ENCODE results near the gene ZNF618.
"Not testable (repeated sequence)": the region's sequence is repeated elsewhere in the genome, so short reads cannot be mapped to it uniquely, and the experiment has no call there.

ZNF618 gene

DNA sequence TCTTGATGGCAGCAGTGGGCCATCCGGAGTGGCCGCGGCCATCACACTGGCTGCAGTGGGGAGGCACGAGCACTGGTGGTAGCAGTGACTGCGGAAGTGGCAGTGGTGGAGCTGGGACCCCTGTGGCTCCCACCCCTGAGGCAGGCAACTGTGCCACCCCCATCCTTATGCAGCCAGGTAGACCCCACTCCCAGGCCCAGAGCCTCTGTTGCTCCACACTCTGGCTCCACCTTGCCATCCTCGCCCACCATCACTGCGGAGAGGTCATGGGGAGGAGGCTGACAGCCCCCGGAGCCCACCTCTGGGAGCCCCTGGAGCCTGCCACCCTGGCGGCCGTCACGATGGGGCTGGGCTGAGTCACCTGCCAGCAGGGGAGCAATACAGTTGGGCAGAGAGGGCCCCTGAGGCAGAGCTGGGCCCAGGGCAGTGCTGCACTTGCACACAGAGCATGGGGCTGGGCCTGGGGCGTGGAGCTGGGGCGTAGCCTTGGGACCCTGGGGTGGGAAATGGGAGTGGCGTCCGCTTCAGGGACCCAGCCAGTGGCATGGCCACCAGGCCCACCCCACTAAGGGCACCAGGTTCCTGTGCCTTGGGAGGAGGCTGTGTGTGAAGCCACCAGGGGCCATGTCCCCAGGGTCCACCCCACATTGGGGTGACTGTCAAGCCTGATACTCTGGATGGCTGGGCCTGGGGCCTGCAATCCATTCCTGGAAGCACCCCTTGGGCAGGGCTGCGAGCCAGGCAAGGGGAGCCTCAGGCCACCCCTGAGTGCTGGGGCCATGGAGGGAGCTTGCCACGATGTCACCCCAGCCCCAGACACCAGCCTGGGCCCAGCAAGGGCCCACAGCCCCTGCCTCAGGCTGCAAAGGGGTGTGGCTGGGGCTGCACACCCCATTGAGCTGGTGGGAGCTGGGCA is 194.3 kb downstream of the ZNF618 start:
- no peak for DNase-seq

DNA sequence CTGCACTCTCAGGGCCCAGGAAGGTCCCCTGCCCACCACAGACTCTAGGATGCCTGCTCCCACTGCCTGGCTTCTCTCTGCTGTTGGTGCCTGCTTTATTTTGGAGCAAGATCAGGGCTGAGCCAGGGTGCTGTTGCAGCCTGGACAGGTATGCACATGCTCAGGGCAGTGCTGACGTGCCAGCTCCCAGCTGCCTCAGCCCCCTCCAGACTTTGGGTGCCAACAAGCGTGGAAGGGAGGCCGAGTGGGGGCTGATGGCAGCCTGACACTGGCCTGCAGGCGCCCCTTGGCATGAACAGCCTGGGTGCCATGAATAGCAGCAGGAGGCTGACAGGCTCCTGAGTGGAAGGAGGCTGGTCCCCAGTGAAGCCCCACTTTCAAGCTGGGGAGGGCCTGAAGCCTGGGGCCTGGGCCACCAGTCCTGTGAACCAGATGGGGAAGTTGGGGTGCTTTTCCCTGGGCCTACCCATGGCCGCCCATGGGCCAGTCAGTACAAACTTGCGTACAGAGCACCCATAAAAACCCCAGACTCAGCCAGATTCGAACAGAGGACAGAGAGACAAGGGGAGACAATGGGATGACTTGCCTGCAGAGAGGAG is 195.2 kb downstream of the ZNF618 start:
- DNase-seq = no peak

GRCh38 chr9:114072184-114073140 is 196.4 kb downstream of the ZNF618 start:
- no peak for DNase-seq

DNA sequence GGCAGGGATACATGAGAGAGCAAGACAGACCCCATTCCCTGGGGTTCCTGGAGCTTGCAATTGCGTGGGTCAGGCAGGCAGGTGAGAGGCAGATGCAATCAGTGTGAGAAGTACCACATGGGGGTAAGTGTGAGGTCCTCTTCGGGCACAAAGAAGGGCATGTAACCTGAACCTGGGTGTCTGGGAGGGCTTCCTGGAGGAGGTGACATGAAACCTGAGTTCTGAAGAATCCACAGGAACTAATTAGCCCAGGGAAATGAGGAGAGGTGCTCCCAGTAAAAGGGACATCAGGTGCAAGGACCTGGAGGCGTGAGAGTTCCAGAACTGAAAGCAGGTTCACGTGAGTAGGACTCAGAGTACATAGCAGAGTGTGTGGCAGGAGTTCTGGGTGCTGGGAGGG is 199.5 kb downstream of the ZNF618 start:
- DNase-seq = no peak

GRCh38 chr9:114076237-114077161 is 200.4 kb downstream of the ZNF618 start:
- no peak for DNase-seq

GRCh38 chr9:114077162-114077837 is 201.2 kb downstream of the ZNF618 start:
- DNase-seq = no peak

DNA sequence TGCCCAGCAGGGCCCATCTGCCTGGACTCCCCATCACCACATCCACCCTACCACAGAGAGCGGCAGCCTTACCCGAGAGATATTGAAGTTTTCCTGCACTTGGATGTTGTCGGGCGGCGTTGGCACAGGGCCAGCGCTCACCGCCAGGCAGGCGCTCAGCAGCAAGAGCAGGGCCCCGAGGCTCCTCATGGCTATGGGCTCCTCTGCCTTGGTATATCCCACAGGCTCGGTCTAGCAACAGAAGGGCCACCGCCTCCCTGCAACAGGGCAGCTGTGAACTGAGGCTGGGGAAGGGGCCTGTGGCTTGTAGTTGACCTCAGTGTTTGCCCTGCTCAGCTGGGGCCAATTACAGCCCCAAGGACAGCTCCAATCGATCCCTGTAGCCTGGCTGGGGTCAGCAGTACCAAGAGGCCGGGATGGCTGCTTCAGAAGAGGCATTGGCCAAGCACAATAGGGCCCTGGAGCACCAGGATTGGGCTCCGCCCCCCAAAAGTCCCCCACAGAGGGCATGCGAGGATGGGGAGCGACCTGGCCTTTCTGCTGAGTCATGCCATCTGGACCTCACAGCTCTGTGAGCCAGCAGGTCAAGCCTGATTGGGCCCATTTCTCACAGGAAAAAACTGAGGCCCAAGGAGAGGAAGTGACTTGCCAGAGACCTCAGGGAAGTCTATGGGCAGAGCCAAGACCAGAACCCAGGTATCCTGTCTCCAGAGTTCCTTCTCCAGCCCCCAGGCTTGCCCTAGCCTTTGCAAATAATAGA is 202.1 kb downstream of the ZNF618 start, which contains the start of gene AMBP:
TSS of gene AMBP (minus strand) at position 280 of the 760 bp plus-strand sequence. CDS start at position 189, 91 bp downstream.
- DNase-seq = no peak

GRCh38 chr9:114078781-114079156 is 202.7 kb downstream of the ZNF618 start:
- no peak for DNase-seq

DNA sequence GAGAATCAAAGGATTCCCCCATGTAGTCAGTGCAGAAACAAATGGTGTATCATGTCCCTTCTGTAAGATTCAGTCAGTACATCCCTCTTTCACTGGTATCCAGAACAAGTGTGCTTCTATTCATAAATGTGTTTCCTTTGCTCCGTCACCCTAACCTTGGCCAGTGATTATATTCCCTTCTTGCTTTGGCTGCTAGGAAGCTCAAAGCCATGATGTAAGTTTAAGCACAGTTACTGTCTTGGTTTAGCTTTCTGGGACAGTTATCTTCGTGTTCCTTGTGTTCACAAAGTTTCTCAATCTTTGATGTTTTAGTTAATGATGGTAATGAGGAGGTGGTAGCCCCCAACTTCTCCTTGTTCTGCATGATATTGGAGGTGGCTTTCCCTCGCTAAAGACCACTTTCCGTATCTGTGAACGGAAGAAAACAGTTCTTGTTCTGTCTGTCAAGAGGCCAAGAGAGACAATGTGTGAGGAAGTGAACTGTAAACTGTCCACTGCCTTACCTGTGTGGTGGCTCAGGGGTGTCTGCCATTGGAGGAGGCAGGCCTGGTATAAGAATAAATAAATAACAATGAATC is 204.2 kb downstream of the ZNF618 start:
- no peak for DNase-seq

DNA sequence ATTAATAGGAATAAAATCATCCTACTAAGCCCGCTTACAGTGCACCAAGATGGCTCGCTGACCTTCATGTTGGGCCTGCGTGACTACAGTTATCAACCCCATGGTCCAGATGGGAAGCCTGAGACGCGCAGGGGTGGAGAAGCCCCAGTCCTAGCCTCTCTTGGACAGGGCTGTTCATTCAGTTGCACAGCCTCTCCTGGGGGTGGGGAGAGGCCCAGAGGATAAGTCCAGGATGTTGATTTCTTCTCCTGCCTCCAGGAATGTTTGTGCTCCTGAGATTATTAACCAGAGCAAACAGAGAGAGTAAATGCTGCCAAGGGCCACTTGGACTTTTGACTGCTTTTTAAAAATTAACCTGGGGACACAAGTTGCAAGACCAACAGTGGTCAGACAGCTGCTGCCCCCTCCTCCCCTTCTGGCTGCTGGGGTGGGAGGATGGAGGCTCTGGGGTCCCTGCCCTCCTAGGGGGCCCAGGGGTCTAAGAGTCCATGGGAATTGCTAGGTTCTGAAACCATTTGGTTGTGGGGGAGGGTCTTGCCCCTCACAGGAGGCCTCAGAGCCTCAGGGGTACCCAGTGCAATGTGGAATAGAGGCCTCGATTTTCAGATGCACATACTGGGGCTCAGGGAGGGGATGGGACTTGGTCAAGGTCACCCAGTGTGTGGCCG is 204.8 kb downstream of the ZNF618 start:
- no peak for DNase-seq

GRCh38 chr9:114081441-114082016 is 205.4 kb downstream of the ZNF618 start:
- DNase-seq = no peak

DNA sequence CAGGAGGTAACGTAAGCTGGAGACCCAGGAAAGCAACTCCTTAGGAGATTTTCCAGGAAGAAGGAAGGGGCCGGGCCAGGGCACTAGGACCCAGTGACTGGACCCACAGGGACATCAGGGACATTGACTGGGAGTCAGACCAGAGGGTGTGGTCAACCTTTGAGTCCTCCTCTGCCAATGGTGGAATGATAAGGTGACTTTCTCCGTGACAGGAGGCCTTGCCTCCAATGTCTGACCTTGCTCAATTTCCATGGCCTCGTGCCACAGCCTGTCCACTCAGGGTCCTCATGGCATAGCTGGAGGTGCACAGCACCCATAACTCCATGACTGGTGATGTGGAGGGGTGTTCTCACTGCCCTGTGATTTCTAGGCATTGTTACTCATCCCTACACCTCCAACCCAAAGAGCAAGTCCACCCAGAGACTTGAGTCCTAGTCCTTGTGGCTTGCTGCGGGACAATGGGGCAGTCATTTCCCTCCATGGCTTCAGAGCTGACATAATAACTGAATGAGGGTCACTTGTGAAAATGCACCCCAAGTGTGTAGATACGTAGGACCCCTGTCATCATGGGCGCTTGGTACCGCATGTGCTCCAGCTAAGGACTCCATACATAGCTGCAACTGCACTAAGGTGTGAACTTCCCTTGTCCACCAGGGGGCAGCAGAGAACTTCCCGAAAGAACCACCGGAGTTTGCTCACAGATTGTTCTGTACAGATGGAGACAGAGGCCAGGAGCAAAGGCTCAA is 206.1 kb downstream of the ZNF618 start:
- peak; percentile 61 to 68 for DNase-seq

GRCh38 chr9:114082763-114083412 is 206.8 kb downstream of the ZNF618 start:
- DNase-seq = not testable (repeated sequence)

GRCh38 chr9:114083666-114084065 is 207.6 kb downstream of the ZNF618 start:
- no peak for DNase-seq

- no peak for DNase-seq
Measured at GRCh38 chr9:114084282-114085073, 208.4 kb downstream of the ZNF618 start.

DNA sequence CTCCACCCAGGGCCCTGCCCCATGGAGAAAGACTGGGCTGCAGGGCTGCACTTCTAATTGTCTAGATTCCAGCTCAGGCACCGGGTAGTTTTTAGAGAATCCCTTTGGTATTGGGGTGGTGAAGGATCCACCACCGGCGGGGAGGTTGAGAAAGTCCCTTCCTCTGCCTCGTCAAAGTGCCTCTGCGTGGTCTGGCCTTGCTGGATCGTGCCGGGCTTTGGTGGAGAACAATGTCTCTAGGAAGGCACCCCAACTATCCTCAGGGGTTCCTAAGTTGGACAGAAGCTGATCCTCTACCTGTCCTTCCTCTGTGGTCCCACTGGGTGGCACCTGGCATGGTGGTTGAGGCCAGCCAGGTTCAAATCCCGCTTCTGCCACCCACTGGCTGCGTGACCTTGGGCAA is 209.3 kb downstream of the ZNF618 start:
- DNase-seq = no peak

- no peak for DNase-seq
Measured at GRCh38 chr9:114086009-114086408, 209.9 kb downstream of the ZNF618 start.
